HG02870 (cell line): ENCODE measurements around the gene NDUFA6.
"Not testable (repeated sequence)": the region's sequence is repeated elsewhere in the genome, so short reads cannot be mapped to it uniquely, and the experiment has no call there.

Experiments
- ATAC-seq: cut with Tn5 transposase; IDR thresholded peaks from one replicate; pipeline ENCODE4 v1.9.1; 2021; ENCODE audit warnings: mild to moderate bottlenecking, moderate library complexity; ENCODE audit not compliant: unreplicated experiment

The NDUFA6 gene

GRCh38 chr22:42072606-42073330 lies 17.8 kb downstream of the NDUFA6 start:
- no peak for ATAC-seq

GRCh38 chr22:42071508-42071907 lies 19.1 kb downstream of the NDUFA6 start:
- ATAC-seq = not testable (repeated sequence)

- ATAC-seq = peak; percentile 87
Observed at GRCh38 chr22:42070517-42071422, 19.8 kb downstream of the NDUFA6 start, which contains the start of gene NAGA. TSS of gene NAGA (minus strand) at chr22:42070812. CDS start at chr22:42070297, 515 bp downstream.

- no peak for ATAC-seq
Observed at GRCh38 chr22:42069801-42070516, 20.6 kb downstream of the NDUFA6 start.

GRCh38 chr22:42068291-42068690 lies 22.3 kb downstream of the NDUFA6 start:
- no peak for ATAC-seq

- no peak for ATAC-seq
Observed at GRCh38 chr22:42067671-42068251, 22.8 kb downstream of the NDUFA6 start.

- ATAC-seq = no peak
Observed at GRCh38 chr22:42066937-42067336, 23.6 kb downstream of the NDUFA6 start.

GRCh38 chr22:42066126-42066761 lies 24.3 kb downstream of the NDUFA6 start:
- no peak for ATAC-seq

GRCh38 chr22:42065438-42066125 lies 25.0 kb downstream of the NDUFA6 start:
- ATAC-seq = no peak

- ATAC-seq = no peak
Observed at GRCh38 chr22:42064629-42065028, 25.9 kb downstream of the NDUFA6 start.

GRCh38 chr22:42062506-42063170 lies 27.9 kb downstream of the NDUFA6 start:
- ATAC-seq = no peak

- ATAC-seq = no peak
Observed at GRCh38 chr22:42061041-42061440, 29.5 kb downstream of the NDUFA6 start.

- ATAC-seq = no peak
Observed at GRCh38 chr22:42060489-42060888, 30.1 kb downstream of the NDUFA6 start.

GRCh38 chr22:42056757-42057511 lies 33.6 kb downstream of the NDUFA6 start:
- no peak for ATAC-seq

- no peak for ATAC-seq
Observed at GRCh38 chr22:42052765-42053164, 37.8 kb downstream of the NDUFA6 start.

GRCh38 chr22:42050641-42051180 lies 39.9 kb downstream of the NDUFA6 start:
- ATAC-seq = no peak

GRCh38 chr22:42041784-42042183 lies 48.8 kb downstream of the NDUFA6 start:
- ATAC-seq = no peak

- no peak for ATAC-seq
Observed at GRCh38 chr22:42039271-42039670, 51.3 kb downstream of the NDUFA6 start.
